ENCODE measurements around the gene MCTS1. TPM values are rescaled to one million over a fixed set of nuclear protein-coding genes. Genes with fewer than 3 reads are reported as not detected.
"Not testable (repeated sequence)": the region's sequence is repeated elsewhere in the genome, so short reads cannot be mapped to it uniquely, and the experiment has no call there.

Gene MCTS1
- total and polyA plus RNA-seq, 12 donors = 8.2 to 78.2 (median 37.7) TPM

- H3K4me1 ChIP-seq (replicated peaks in 1 of 2) = no peaks in the 10 kb centered on the region
- DNase-seq = no peak
- TF ChIP-seq CTCF (IDR thresholded peaks at IDR 0.05) = no peak
- TF ChIP-seq POLR2A (IDR thresholded peaks at IDR 0.05) = no peak
- no peak overlapping the region for H3K27ac ChIP-seq
- H3K4me3 ChIP-seq = no peak overlapping the region
- intact Hi-C loops (cut with DNase I) = no loop called here
- H3K9me3 ChIP-seq (replicated peaks in 1 of 3) = no peaks in the 10 kb centered on the region
- WGBS, 4 donors = 62 to 91% (median 77%) methylated on average over 3 of the region's 3 CpGs
- H3K27me3 ChIP-seq = no peaks in the 10 kb centered on the region
- no peaks in the 10 kb centered on the region for H3K36me3 ChIP-seq (replicated peaks in 1 of 2)
Observed at GRCh38 chrX:120570011-120570600, 33.8 kb upstream of the MCTS1 start.

- 78 to 96% (median 91%) methylated on average over 10 to 13 of the region's 13 CpGs for WGBS, 4 donors
- H3K4me1 ChIP-seq (replicated peaks in 1 of 2); DNase-seq; H3K27me3 ChIP-seq; H3K27ac ChIP-seq; H3K4me3 ChIP-seq; H3K36me3 ChIP-seq (replicated peaks in 1 of 2); H3K9me3 ChIP-seq (replicated peaks in 1 of 3); intact Hi-C loops (cut with DNase I): not testable (repeated sequence)
Observed at GRCh38 chrX:120573806-120574205, 30.1 kb upstream of the MCTS1 start.

GRCh38 chrX:120575379-120576114 is 28.4 kb upstream of the MCTS1 start:
- H3K4me1 ChIP-seq (replicated peaks in 1 of 2) = no peaks in the 10 kb centered on the region
- H3K27ac ChIP-seq = no peak overlapping the region
- WGBS, 4 donors = 70 to 94% (median 79%) methylated on average over 14 to 18 of the region's 18 CpGs

GRCh38 chrX:120585702-120586101 is 18.2 kb upstream of the MCTS1 start:
- Histone ChIP-seq H3K9me3 (replicated peaks in 1 of 3) (no peaks in the 10 kb centered on the region), H3K27me3 (no peaks in the 10 kb centered on the region), H3K4me3 (no peak overlapping the region), H3K27ac (no peak overlapping the region), H3K36me3 (replicated peaks in 1 of 2) (no peaks in the 10 kb centered on the region), H3K4me1 (replicated peaks in 1 of 2) (no peaks in the 10 kb centered on the region)
- TF ChIP-seq POLR2A (IDR thresholded peaks at IDR 0.05) = no peak
- TF ChIP-seq CTCF (IDR thresholded peaks at IDR 0.05) = no peak
- 72 to 95% (median 91%) methylated on average over 2 of the region's 2 CpGs for WGBS, 4 donors
- intact Hi-C loops (cut with DNase I) = no loop called here
- no peak for DNase-seq

More at GRCh38 chrX:120575379-120576114, 28.4 kb upstream of the MCTS1 start:
- Histone ChIP-seq H3K36me3 (replicated peaks in 1 of 2) (no peaks in the 10 kb centered on the region), H3K27me3 (no peaks in the 10 kb centered on the region), H3K4me3 (no peak overlapping the region), H3K9me3 (replicated peaks in 1 of 3) (no peaks in the 10 kb centered on the region)
- intact Hi-C loops (cut with DNase I) = no loop called here
- no peak for DNase-seq
- no peak for TF ChIP-seq POLR2A (IDR thresholded peaks at IDR 0.05)
- no peak for TF ChIP-seq CTCF (IDR thresholded peaks at IDR 0.05)

Measured in adrenal gland (tissue), 12 donors.